HG03442 (cell line): ENCODE measurements around the gene C9orf50.

Source experiments
- ATAC-seq: cut with Tn5 transposase; IDR thresholded peaks from one replicate; pipeline ENCODE4 v1.9.1; 2021; ENCODE audit warnings: mild to moderate bottlenecking, moderate library complexity; ENCODE audit not compliant: unreplicated experiment

The C9orf50 gene

DNA sequence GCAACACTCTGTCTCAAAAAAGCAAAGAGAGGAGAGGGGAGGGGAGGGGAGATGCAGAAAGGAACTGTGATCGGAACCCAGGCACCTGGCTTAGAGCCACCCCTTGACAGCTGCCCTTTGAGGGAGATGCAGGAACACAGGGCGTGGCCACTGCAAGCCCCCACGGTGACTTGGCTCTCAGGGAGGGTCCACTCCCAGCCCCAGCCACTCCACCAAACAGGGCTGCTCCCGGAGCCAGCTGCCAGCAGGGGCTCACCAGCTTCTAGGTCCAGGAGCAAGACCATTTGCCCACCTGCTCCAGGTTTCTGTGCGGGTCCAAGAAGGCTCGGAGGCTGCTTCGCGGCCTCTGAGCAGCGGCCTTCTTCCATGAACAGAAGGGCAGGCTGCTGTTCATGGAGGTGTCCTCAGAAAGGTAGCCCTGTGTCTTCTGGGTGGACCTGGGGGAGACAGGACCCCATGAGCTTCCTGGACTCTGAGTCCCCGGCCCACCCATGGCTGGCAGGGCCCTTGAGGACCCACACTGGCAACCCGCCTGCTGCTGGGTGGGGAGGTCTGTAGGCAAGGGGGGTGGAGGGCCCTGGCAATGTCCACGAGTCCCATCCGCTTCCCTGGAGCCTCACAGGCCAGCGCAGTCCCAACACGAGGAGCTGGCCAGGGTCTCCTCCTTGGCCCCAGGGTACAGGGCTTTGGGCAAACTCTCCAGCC lies 7.9 kb downstream of the C9orf50 start:
- ATAC-seq, result no peak

DNA sequence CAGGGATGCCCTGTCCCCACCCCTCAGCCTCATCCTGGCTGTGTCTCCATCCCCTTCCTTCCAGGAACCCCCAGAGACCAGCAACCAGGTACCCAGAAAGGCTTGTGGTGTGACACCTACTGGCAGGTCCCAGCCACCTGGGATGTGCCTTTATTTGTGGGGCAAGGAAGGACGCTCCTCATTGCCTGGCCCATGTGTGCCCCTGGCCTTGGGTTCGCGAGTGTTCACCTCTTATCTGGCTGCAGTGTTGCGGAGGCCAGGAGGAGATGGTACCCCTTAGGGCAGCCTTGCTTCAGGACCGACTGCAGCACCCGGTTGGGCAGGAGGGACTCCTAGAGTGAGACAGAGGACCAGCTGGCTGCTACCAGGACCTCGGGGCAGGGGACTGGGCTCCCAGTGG lies 8.8 kb downstream of the C9orf50 start:
- no peak for ATAC-seq

- no peak for ATAC-seq
These were observed 9.5 kb downstream of the C9orf50 start for GRCh38 chr9:129611307-129611800.

DNA sequence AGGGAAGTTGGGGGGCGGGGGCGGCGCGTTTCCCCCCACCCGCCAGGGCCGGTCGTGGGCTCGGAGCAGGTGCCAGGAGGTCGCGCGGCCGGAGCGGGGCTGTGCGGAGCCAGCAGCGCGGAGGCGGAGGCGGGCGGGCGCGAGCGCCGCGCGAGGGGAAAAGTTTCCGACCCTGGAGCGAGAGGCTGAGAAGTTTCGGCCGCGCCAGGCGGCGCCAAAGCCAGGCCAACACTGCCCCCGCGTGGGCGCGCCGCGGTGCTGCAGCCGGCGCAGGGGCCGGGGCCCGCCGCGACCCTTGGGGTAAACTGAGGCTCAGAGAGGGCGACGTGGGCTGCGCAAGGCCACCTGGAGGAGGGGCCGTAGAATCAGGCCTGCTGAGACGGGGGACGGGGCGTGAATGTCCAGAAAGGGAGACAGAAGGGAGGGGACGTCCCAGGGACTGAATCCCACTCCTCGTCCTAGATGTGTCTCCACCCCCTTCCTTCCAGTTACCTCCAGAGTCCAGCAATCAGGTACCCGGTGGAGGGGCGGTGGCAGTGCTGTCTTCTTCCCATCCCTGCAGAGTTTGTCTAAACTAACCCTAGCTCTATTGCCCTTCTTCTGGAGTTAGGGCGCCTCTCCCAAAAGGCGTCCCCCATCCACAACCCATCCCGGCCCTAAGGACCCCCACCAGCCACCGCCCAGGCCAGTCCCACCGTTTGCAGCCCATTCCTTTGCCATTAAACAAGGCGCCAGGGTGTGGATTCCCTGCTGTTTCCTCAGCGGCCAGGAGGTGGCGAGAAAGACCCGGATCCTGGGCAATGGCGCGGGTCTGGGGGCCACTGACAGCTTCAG lies 10.2 kb downstream of the C9orf50 start:
- no peak for ATAC-seq

DNA sequence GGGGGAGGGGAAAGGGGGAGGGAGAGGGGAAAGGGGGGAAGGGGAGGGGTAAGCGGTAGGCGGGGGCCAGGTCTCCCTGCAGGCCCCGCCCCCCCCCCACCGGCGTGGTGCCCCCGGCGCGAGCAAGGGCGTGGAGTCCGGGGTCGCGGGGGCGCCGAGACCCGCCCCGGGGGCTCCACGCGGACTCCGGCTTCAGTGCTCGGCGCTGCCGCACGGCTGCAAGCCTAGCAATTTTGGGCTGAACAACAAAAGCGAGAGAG lies 10.8 kb downstream of the C9orf50 start:
- ATAC-seq, result no peak

DNA sequence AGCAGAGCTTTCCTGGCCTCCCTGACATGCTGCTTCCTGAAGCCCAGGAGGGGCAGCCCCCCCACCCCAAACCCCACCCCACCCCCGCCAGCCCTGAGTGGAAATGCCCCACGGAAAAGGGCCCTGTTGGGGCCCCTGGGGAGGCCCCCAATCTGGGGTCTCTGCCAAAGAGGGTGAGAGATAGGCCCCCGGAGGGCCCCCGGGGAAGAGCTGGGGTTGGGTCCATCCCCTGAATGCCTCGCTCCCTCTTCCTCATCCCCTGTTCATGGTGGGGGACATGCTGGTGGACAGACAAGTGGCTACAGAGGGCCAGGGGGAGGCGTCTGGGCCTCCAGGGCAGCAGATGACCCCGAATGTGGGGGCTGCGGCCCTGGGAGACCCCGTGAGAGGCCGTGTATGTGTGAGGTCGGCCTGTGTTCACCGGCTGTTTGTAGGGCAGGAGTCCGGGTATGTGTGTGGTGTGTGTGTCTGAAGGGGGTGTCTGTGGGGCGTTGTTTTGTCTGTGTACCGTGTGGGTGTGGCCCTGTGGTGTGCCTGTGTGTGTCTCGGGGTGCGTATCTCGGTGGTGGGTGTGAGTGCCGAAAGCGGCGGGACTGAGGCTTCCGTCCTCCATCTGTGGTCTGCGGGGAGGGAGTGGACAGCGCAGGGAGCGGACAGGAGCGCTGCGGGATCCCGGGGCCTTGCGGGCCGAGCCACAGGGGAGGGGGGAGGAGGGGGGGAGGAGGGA lies 11.3 kb downstream of the C9orf50 start:
- ATAC-seq, result no peak

- ATAC-seq, result no peak
These were observed 12.1 kb downstream of the C9orf50 start for GRCh38 chr9:129608561-129609481.

GRCh38 chr9:129607027-129607387 lies 13.9 kb downstream of the C9orf50 start:
- ATAC-seq, result no peak

GRCh38 chr9:129606161-129607026 lies 14.5 kb downstream of the C9orf50 start:
- ATAC-seq, result no peak

- no peak for ATAC-seq
These were observed 16.1 kb downstream of the C9orf50 start for GRCh38 chr9:129604766-129605163.

DNA sequence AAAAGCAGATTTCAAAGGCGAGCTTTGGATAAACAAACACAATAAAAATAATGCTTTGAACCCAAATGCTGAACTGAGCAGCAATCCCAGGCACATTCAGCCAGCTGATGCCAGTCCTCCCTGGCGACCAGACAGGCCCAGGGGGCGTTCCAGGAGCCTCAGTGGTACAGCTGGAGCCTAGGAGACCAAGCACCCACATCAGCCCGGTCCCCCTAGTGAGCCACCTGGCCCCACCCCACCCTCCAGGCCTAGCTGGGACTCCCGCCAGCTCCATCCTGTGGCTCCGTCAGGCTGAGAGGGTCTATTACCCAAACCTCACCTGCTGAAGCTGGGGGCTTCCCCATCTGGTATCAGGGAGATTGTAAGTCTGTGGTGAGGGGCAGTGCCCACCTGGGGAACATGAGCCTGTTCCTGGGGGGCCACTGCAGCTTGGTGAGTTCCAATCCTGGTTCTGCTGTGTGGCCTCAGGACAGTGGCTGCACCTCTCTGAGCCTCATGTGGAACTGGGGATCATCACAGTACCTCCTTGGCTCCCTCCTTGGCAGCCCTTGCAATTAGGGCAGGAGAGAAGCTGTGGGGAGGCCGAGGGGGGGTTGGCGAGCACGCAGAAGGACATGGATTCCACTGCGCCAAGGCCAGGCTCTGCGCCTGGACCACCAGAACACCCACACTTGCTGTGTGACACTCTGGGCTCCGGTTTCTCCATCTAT lies 16.7 kb downstream of the C9orf50 start:
- no peak for ATAC-seq

GRCh38 chr9:129602598-129603415 lies 18.1 kb downstream of the C9orf50 start:
- ATAC-seq, result no peak

- no peak for ATAC-seq
These were observed 19.7 kb downstream of the C9orf50 start for GRCh38 chr9:129601082-129601674.

GRCh38 chr9:129598089-129598596 lies 22.8 kb downstream of the C9orf50 start:
- ATAC-seq, result no peak

DNA sequence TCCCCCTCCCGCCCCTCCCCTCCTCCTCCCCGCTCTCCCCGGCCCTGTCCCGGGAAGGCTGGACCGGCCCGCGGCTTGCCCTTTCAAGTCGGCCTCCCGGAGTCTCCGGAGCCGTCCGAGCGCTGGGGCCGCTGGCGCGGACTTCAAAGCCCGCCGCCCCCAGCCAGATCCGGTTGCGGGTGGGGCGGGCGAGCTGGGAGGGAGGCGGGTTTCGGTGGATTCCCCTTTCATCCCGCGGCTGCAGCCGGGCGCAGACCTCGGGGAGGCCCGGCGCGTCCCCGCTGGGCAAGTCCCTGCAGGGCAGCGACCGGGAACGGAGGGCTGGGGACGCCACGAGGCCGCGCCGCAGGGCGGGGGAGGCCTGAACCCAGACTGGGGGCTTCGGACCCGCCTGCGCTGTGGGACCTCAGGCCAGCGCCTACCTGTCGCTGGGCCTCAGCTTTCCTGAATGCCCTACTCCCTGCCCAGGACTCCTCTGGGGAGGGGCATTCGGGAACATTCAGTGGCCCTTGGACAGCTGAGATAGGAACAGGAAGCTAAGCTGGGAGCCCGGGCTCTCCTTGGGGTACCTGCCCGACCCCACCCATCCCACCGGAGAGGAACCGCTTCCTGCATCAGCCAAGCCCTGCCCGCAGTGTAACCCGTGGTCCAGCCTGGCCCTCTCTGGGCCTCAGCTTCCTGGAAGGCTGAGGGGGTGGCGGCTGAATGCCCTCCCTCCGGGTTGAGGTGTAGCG lies 23.4 kb downstream of the C9orf50 start:
- ATAC-seq, result no peak

GRCh38 chr9:129596541-129597331 lies 24.2 kb downstream of the C9orf50 start:
- ATAC-seq, result no peak
